Mucosa of stomach (tissue), 1 donor: ENCODE results near the gene CLPTM1L.
"Not testable (repeated sequence)": the region's sequence is repeated elsewhere in the genome, so short reads cannot be mapped to it uniquely, and the experiment has no call there.

Experiments
- H3K27me3 ChIP-seq: one replicate; pipeline ENCODE4 v1.7.0; 2013; ENCODE audit warnings: mild to moderate bottlenecking, low read length; ENCODE audit not compliant: control insufficient read depth, insufficient read depth
- H3K36me3 ChIP-seq: one replicate; pipeline ENCODE4 v1.7.0; 2013; ENCODE audit warnings: low read length; ENCODE audit not compliant: control insufficient read depth, insufficient read depth
- H3K4me1 ChIP-seq: one replicate; pipeline ENCODE4 v1.7.0; 2013; ENCODE audit warnings: mild to moderate bottlenecking, low read length; ENCODE audit not compliant: control insufficient read depth, insufficient read depth
- H3K4me3 ChIP-seq: one replicate; pipeline ENCODE4 v1.7.0; 2013; ENCODE audit warnings: low read length
- H3K9ac ChIP-seq: one replicate; pipeline ENCODE4 v1.7.0; 2013; ENCODE audit warnings: mild to moderate bottlenecking, low read length, moderate library complexity
- H3K9me3 ChIP-seq: one replicate; pipeline ENCODE4 v1.7.0; 2013; ENCODE audit warnings: mild to moderate bottlenecking, low read length, moderate library complexity; ENCODE audit not compliant: control insufficient read depth
- donor health status: Pancreatic carcinoma.

Gene CLPTM1L

DNA sequence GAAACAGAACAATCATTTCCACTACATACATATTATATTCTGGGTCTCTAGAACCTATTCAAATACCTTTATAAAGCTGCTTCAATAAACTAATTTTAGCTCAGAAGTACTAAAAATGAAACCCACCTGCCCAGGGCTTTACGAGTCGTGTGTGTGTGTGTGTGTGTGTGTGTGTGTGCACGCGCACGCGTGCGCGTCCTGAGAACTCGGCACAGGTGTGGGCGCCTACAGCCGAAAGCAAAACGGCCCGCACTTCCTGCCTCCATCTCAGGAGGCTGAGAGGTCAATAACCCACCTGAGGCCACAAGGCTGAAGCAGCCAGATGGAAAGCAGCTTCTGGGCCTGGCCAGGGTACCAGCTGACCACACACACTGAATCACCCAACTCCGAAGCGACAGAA lies 3.0 kb downstream of the CLPTM1L start:
- no peak overlapping the region for H3K4me3 ChIP-seq
- no peaks in the 10 kb centered on the region for H3K9me3 ChIP-seq
- no peaks in the 10 kb centered on the region for H3K27me3 ChIP-seq
- no peak overlapping the region for H3K9ac ChIP-seq
- H3K36me3 ChIP-seq = peaks cover 15% of the 10 kb centered on the region
- H3K4me1 ChIP-seq = peaks cover 12% of the 10 kb centered on the region

DNA sequence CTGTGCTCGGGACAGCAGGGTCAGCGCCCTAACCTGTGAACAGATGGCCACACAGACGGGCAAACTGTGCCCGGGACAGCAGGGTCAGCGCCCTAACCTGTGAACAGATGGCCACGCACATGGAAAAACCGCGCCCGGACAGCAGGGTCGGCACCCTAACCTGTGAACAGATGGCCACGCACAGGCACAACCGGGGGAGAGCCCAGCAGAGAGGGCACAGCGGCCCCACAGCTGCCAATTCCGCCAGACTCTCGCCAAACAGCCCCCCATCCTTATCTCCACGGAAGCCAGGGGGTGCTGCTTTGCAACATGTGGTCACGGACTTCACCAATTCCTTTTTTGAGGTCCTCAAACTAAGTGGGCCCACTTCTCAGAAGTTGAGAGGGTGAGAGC lies 5.1 kb downstream of the CLPTM1L start:
- H3K36me3 ChIP-seq = peaks cover 20% of the 10 kb centered on the region
- not testable (repeated sequence) for H3K4me3 ChIP-seq, H3K27me3 ChIP-seq, H3K9ac ChIP-seq, H3K4me1 ChIP-seq, H3K9me3 ChIP-seq

DNA sequence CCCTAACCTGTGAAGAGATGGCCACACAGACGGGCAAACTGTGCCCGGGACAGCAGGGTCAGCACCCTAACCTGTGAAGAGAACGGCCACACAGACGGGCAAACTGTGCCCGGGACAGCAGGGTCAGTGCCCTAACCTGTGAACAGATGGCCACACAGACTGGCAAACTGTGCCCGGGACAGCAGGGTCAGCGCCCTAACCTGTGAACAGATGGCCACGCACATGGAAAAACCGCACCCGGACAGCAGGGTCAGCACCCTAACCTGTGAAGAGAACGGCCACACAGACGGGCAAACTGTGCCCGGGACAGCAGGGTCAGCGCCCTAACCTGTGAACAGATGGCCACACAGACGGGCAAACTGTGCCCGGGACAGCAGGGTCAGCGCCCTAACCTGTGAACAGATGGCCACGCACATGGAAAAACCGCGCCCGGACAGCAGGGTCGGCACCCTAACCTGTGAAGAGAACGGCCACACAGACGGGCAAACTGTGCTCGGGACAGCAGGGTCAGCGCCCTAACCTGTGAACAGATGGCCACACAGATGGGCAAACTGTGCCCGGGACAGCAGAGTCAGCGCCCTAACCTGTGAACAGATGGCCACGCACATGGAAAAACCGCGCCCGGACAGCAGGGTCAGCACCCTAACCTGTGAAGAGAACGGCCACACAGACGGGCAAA lies 5.6 kb downstream of the CLPTM1L start:
- H3K36me3 ChIP-seq = peaks cover 20% of the 10 kb centered on the region
- H3K9ac ChIP-seq, H3K4me1 ChIP-seq, H3K27me3 ChIP-seq, H3K9me3 ChIP-seq, H3K4me3 ChIP-seq: not testable (repeated sequence)

DNA sequence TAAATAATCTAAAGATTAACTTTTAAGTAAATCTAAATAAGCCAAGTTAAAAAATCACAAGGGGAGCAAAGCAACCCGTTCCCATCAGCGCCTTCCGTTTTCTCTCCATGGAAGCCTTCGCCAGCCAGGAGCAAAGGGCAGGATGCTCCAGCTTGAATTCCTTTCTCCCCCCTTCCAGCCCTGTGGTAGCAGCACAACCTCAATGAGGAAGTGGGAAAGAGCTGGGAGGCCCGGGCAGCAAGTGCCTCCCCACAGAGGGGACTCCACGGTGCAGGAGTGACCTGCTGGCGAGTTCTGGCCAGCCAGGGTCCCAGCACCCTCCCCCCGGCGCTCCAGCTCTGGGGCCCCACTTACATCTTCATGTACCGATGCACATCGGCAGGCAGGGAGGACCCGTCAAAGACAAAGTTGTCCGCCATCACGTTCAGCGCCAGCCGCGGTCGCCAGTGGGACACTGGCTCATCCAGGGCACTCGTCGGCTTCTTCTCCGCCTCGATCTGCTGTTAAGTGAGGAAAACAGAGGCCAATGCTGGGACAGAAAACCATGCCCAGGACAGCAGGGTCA lies 6.3 kb downstream of the CLPTM1L start:
- H3K9me3 ChIP-seq = no peaks in the 10 kb centered on the region
- H3K27me3 ChIP-seq = no peaks in the 10 kb centered on the region
- peaks cover 6% of the 10 kb centered on the region for H3K4me1 ChIP-seq
- no peak overlapping the region for H3K9ac ChIP-seq
- H3K4me3 ChIP-seq = no peak overlapping the region
- H3K36me3 ChIP-seq = peaks cover 20% of the 10 kb centered on the region

DNA sequence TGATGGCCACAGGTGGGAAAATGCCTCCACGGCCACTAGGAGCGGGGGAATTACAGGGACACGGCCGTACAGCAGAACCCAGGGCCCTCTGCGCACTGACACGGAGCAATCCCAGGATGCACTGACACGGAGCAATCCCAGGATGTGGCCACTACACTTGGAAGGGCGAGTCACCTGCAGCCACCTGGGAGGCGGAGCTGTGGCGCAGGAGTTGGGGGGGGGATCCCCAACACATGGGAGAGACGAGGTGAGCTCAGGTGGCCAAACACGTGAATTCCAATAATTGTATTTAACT lies 6.8 kb downstream of the CLPTM1L start:
- Histone ChIP-seq H3K27me3 (no peaks in the 10 kb centered on the region), H3K4me1 (peaks cover 1% of the 10 kb centered on the region), H3K9ac (no peak overlapping the region), H3K4me3 (no peak overlapping the region), H3K36me3 (peaks cover 20% of the 10 kb centered on the region), H3K9me3 (no peaks in the 10 kb centered on the region)

DNA sequence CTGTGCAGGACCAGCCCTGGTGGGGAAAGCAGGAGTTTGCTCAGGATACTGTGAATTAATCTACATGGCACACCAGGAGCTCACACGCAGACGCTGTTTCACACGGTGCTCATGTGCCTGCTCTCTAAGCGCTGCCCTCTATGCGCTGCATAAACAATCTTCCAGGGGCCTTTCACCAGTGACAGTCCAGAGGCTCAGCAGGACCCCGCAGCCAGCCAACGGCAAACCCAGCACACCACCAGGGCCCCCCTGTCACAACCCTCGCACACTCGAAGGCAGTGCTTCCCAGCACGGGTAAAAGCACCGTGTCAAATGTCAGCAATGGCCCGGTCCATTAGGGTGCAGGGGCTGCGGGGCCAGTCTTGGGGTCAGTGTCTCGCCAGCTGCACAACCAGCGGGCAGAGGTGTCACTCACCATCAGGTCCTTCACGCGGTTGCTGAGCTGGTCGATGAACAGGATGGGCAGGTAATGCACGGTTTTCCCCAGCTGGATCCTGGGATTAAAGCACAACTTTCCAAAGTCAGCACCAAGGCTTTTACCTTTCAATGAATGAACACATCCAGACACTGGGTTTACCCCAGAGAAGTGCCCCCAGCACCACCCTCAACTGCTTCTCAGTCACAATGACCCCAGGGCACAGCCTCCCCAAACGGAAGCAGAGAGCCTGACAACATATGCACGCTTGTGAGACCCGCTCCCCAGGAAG lies 7.3 kb downstream of the CLPTM1L start:
- Histone ChIP-seq H3K27me3 (no peaks in the 10 kb centered on the region), H3K9me3 (no peaks in the 10 kb centered on the region), H3K36me3 (peaks cover 20% of the 10 kb centered on the region), H3K4me3 (no peak overlapping the region), H3K4me1 (peaks cover 2% of the 10 kb centered on the region), H3K9ac (no peak overlapping the region)

DNA sequence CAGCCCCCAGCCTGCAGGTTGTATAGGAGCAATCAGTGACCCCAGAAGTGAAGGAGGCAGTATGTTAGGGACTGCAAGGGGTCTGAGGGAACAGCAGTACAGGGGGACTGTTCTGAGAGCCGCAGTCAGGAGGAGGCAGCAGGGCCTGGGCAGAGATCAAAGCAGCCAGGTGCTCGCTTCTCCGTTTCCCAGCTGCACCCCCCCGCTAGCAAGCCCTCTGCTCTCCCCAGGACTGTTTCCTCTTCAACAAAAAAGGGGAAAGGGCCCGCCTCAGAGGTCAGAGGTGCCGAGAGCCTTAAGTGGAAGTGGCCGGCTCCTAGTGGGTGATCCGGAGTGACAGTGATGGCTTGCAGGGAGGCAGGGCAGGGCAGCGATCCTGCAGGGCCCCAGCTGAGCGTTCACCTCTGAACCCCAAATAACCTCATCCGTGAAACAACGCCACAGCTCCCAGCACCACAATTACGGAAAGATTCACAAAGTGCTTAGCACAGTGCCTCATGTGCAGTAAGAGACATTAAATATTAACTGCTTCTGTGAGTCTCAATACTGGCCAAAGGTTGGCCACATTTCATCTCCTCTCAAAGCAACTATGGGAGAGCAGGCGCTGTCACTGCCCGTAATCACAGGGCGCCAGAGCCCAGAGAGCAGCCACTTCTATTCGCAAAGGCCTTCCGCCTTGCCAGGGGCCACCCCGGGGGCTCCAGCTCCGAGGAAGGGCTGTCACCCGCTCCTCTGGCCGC lies 8.0 kb downstream of the CLPTM1L start:
- Histone ChIP-seq H3K4me1 (peaks cover 9% of the 10 kb centered on the region), H3K36me3 (peaks cover 20% of the 10 kb centered on the region), H3K4me3 (no peak overlapping the region), H3K9ac (no peak overlapping the region), H3K9me3 (no peaks in the 10 kb centered on the region), H3K27me3 (no peaks in the 10 kb centered on the region)

DNA sequence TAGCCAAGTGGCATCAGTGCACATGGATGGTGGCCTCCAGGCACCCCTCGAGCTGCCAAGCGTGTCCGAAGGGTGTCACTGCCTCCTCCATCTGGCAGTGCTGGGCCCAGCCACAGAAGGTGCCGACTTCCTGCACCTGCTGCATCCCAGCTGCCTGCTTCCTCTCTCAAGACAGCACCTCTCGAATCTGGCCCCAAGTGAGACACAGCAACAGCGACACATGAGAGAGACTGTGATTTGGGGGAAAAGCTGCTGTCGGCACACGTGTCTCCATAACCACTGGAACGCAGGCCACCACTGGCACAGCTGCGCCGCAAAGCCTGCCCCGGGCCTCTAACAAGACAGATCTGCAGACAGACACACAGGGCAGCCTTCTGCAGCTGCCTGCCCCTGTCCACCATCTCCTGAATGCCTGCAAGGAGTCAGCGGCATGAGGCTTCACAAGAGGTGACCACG lies 8.8 kb downstream of the CLPTM1L start:
- Histone ChIP-seq H3K9ac (no peak overlapping the region), H3K4me1 (peaks cover 17% of the 10 kb centered on the region), H3K36me3 (peaks cover 20% of the 10 kb centered on the region), H3K9me3 (no peaks in the 10 kb centered on the region), H3K27me3 (no peaks in the 10 kb centered on the region), H3K4me3 (no peak overlapping the region)

DNA sequence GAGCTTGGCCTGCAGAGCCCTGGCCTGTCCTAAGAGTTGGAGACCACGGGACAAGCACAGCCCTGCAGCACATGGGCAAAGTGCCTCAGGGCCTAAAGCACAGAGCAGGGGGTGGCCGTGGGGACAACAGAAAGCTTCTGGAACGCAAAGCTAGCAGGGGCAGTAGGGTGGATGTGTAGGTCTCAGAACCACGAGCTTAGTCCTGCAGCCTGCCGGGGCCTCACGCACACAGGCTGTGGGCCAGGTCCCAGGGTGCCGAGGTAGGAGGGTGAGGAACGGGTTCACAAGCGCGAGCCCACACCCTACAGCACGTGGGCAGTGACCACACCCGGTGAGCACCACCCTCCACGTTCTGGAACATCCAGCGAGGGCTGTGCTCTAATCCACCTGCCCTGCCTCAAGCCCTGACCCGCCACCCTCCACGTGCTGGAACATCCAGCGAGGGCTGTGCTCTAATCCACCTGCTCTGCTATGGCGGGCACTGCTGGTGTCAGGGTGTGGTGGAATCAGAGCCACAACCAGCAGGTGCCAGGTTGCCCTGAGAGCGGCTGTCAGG lies 9.3 kb downstream of the CLPTM1L start:
- H3K36me3 ChIP-seq = peaks cover 20% of the 10 kb centered on the region

DNA sequence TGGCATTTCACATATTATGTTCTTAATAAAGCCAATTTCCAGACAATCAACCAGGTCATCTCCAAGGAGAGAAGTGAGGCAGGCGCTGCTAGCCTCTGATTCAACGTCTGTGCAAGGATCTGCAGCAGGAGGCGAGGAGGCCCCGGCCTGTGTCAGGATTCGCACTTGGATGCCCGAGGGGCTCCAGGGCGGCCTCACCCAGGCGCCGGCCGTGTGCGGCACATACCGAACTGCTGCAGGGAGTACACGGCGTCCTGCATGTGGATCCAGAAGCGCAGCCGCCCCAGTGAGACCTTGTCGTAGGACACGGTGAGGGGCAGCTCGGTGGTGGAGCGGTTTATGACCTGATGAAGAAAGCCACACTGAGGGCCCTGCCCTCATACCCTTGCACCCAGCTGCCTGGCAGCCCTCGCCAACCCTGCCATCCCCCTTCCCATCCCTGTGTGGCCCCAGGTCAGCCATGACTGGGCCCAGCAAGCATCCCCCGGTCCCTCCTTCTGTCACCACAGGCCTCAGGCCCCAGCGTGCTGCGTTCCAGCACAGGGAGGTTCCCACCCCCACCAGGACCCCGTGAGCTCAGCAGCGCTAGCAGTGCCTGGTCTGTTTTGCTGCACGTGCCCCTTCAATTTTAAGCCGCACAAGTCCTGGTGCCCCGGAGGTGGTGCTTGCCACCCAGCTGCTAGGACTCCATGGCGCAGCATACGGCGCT lies 9.9 kb downstream of the CLPTM1L start:
- H3K9me3 ChIP-seq = no peaks in the 10 kb centered on the region
- peaks cover 20% of the 10 kb centered on the region for H3K36me3 ChIP-seq
- H3K9ac ChIP-seq = no peak overlapping the region
- H3K4me3 ChIP-seq = no peak overlapping the region
- no peaks in the 10 kb centered on the region for H3K27me3 ChIP-seq
- H3K4me1 ChIP-seq = peaks cover 27% of the 10 kb centered on the region

More for the DNA sequence above, 9.3 kb downstream of the CLPTM1L start:
- Histone ChIP-seq H3K4me3 (no peak overlapping the region), H3K27me3 (no peaks in the 10 kb centered on the region), H3K4me1 (peaks cover 22% of the 10 kb centered on the region), H3K9ac (no peak overlapping the region), H3K9me3 (no peaks in the 10 kb centered on the region)

DNA sequence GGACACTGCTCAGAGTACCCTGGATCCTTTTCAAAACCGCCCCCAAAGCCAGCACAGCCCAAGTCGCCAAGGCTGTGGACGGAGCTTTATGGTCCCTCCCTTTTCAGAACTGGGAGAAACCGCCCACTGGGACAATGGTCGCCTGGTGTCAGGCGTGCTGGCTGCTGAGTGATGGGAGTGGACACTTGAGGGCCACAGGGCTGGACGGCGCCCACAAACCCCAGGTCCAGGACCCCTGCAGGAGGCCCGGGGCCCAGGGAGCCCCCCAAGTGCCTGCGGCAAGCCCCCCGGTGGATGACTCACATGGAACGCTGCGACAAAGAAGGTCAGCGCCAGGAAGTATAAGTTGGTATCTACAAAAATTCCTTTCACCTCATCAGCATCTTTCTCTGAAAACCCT lies 10.9 kb downstream of the CLPTM1L start:
- Histone ChIP-seq H3K4me1 (peaks cover 30% of the 10 kb centered on the region), H3K9me3 (no peaks in the 10 kb centered on the region), H3K9ac (no peak overlapping the region), H3K36me3 (peaks cover 19% of the 10 kb centered on the region), H3K27me3 (no peaks in the 10 kb centered on the region), H3K4me3 (no peak overlapping the region)
